C4-2B (cell line): ENCODE measurements around the gene TAF3.

ENCODE experiments used
- H3K27ac ChIP-seq: fragments of 450-650 bp; 2 replicates; pipeline ENCODE4 v1.5.1; 2017
- CTCF ChIP-seq: fragments of 450-650 bp; conservative IDR thresholded peaks from 2 replicates; pipeline ENCODE4 v1.5.1; 2017; ENCODE audit warnings: mild to moderate bottlenecking
- ZFX ChIP-seq: fragments of 450-650 bp; IDR thresholded peaks from 2 replicates; pipeline ENCODE4 v1.6.1; 2017

TAF3 gene

DNA sequence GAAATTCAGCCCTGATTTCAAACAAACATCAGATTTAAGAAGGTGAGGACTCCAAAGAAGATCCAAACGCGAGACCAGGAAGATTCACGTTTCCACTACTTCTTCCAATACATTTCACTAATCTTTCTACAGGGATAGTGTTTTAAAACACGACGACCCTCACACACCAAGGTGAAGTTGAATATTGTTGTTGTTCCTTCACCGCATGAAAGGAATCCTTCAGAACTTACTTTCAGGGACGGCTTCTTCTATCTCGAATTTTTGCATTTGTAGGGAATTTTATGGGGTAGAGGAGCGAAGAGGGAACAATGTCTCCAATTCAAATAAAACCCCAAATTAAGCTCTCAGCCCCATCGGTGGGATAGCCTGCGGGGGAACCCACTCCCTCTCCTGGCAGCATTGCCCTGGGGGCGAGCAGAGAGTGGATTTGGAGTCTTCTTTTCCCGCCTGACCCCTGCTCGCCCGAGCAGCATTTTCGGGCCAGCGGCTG is 234.7 kb downstream of the TAF3 start:
- TF ChIP-seq ZFX: no peak
- TF ChIP-seq CTCF: no peak
- H3K27ac ChIP-seq: no peak overlapping the region

DNA sequence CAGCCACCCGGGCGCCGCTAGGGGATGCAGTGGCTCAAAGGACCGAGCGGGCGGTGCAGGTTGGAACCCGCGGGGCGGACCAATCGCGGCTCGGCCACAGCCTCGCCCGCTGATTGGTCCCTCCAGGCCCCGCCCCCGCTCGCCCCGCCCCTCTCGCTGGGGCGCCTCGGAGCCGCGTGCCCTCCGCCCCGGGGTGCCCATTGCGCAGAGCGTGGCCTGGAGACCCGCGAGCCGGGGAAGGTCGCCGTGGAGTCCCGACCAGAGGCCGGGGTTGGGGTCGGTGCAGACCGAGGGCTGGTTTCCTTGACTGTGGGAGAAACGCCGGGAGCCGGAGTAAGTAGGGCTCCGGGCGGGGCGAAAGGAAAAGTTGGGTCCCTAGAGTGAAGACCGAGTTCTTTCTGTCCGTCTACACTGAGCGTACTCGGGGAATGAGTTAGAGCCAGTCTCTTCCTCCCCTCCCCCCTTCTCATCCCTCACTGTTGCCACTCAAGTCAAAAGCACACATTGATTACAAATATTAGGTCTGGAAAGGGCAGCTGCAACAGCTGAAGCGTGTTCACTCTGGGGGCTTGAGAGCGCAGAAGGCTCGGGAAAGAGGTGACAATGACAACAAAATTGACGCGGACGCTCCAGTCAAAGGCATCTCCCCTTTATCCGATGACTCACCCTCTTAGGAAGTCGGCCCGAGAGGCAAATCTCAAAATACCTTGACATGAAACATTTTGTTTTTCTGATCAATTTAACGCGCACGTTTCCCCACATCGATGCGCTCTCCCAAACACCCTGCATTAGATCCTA is 235.3 kb downstream of the TAF3 start:
- no peak overlapping the region for H3K27ac ChIP-seq
- TF ChIP-seq CTCF (peak; percentile 91), ZFX (no peak)

DNA sequence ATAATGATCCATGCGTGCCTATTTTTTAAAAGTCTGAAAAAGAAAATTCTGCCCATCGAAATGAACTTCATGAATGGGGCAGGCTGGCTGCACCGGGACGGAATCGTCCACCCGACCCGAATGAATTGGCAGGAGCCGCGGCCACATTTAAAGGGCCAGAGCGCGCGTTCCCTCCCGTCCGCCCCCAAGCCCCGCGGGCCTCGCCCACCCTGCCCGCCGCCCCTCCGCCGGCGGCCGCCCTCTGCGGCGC is 235.9 kb downstream of the TAF3 start:
- TF ChIP-seq CTCF (no peak), ZFX (no peak)
- no peak overlapping the region for H3K27ac ChIP-seq

DNA sequence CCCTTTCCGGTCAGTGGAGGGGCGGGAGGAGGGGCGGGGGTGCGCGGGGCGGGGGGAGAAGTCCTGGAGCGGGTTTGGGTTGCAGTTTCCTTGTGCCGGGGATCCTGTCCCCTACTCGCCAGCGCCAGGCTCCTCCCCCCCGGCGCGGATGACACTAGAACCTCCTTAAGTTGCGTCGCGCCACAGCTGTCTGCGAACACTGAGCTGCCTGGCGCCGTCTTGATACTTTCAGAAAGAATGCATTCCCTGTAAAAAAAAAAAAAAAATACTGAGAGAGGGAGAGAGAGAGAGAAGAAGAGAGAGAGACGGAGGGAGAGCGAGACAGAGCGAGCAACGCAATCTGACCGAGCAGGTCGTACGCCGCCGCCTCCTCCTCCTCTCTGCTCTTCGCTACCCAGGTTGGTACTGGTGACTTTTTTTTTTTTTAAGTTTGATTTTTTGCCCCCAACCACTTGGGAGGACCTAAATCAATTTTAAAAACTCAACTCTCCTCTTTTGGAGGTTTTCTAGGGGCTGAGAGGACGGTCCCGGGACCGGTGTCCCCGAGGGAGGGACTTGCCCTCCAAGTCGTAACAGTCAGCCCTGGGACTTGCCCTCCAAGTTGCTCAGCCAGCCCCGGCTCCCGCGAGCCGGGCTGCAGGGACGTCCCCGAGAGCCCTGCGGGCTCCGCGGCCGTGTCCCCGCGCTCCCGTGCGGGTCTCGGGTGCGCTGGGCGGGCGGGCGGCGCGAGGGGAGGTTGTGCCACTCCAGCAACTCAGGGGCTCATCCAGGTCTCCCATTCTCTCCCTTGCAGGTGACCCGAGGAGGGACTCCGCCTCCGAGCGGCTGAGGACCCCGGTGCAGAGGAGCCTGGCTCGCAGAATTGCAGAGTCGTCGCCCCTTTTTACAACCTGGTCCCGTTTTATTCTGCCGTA is 236.4 kb downstream of the TAF3 start, which contains the start of gene GATA3:
TSS of gene GATA3 (plus strand) at position 195 of the 914 bp plus-strand sequence. CDS start 968 bp downstream, outside the sequence.
- H3K27ac ChIP-seq: no peak within 1 kb of the TSS
- TF ChIP-seq CTCF (no peak), ZFX (no peak)

DNA sequence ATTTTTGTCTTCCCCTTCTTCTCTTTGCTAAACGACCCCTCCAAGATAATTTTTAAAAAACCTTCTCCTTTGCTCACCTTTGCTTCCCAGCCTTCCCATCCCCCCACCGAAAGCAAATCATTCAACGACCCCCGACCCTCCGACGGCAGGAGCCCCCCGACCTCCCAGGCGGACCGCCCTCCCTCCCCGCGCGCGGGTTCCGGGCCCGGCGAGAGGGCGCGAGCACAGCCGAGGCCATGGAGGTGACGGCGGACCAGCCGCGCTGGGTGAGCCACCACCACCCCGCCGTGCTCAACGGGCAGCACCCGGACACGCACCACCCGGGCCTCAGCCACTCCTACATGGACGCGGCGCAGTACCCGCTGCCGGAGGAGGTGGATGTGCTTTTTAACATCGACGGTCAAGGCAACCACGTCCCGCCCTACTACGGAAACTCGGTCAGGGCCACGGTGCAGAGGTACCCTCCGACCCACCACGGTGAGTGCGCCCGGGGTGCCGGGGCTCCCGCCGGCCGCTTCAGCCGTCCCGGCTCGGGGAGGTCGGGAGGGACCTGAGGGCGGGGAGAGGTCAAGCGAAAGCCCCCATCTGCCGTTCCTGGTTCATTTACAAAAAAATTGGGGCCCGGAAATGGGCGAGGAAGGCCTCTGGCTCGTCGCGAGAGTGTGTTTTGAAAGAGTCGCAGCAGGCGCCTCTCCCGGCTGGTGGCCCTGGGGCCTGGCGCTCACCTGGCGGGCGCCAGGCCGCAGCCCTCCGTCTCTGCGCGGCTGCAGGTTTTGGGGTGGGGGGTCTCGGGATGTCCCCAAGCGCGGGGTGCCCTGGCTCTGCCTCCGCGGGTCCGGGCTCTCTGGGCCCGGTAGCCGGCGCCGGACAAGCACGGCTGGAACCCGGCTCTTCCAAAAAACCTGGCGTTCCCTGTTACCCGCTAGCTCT is 237.4 kb downstream of the TAF3 start:
- H3K27ac ChIP-seq: no peak overlapping the region

DNA sequence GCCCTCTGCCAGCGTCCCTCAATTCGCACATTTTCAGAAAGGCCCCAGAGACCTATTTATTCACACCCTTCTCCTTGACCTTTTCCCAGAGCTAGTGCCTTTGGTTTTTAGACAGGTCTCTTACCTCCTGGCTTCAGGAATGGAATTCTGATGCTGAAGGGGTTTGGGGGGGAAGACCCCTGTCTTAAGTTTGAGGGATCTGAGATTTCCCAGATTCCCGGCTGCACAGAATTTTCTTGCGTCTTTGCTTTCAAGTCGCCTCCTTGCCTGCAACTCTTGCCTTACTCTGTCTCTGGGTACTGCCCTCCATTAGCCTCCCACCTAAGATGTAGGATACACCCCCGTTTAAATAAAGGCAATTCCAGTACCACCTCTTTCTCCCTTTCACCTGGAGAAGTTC is 238.1 kb downstream of the TAF3 start:
- no peak overlapping the region for H3K27ac ChIP-seq
- TF ChIP-seq CTCF: no peak
- TF ChIP-seq ZFX: no peak

More for the DNA sequence above, 237.4 kb downstream of the TAF3 start:
- TF ChIP-seq ZFX (no peak), CTCF (no peak)
